ENCODE data around the gene HELZ2. TPM values are rescaled to one million over a fixed set of nuclear protein-coding genes. Genes with fewer than 3 reads are reported as not detected.

HELZ2 gene
- total and polyA plus RNA-seq, 2 donors (not counting 1 experiment from before 2014, with no cell fraction given): 36.3 to 52.6 TPM

- POLR2A ChIA-PET: interaction anchor here (0.6 to 2.7 kb wide), 18 partner anchors 12 to 443 kb away, joined by 3 to 42 read pairs (median 6); partner anchors contain the start of genes ARFRP1, PPDPF, PRPF6 and RTEL1
- ATAC-seq (ENCODE audit: low read depth) (peak; percentile 85), DNase-seq (peak; percentile 97)
- intact Hi-C loops (cut with micrococcal nuclease): loop anchor here (1.0 to 5.0 kb wide), 9 partner anchors 15 to 437 kb away; partner anchors contain the start of genes ARFRP1, LIME1, PPDPF and RTEL1
- no peaks in the 10 kb centered on the region for H3K79me2 ChIP-seq (ENCODE audit: control insufficient read depth, insufficient read depth, low read length)
- 3% methylated on average over 33 of the region's 34 CpGs for WGBS (ENCODE audit: insufficient coverage)
- H3K27me3 ChIP-seq (replicated peaks in 1 of 4; ENCODE audit: control extremely low read depth in 1 of 4, control insufficient read depth in 3 of 4, insufficient read depth in 4 of 4, low read length in 3 of 4): no peaks in the 10 kb centered on the region
- H3K27ac ChIP-seq (ENCODE audit: low read length in 2 of 2): peak overlapping the region; percentile 83 to 86
- peak overlapping the region; percentile 92 for H3K4me2 ChIP-seq (replicated peaks; ENCODE audit: low read depth, low read length, poor library complexity, severe bottlenecking)
- H2AFZ ChIP-seq (ENCODE audit: insufficient read depth, low read depth, low read length, poor library complexity, severe bottlenecking): peak overlapping the region; percentile 71
- H3K9me3 Mint-ChIP-seq (ENCODE audit: insufficient read depth): no peaks in the 10 kb centered on the region
- H3K4me1 ChIP-seq (ENCODE audit: control insufficient read depth in 2 of 2, insufficient read depth in 2 of 2, low read length in 2 of 2): peaks cover 30 to 45% of the 10 kb centered on the region in 2 donors
- peak; percentile 99 for TF ChIP-seq CTCF (IDR thresholded peaks at IDR 0.05)
- TF ChIP-seq EZH2 (IDR thresholded peaks at IDR 0.05; ENCODE audit: borderline replicate concordance, insufficient read depth, low read depth, low read length, poor library complexity, severe bottlenecking): no peak
- peak overlapping the region; percentile 60 for H3K9ac ChIP-seq (ENCODE audit: low read length)
- H3K4me3 ChIP-seq (ENCODE audit: control extremely low read depth in 1 of 5, extremely low read depth in 1 of 5, insufficient read depth in 1 of 5, low read depth in 2 of 5, low read length in 4 of 5): peak overlapping the region in 4 of 5 experiments; percentile 55 to 67 (median 58)
- CTCF ChIA-PET: interaction anchor here (0.6 to 4.7 kb wide), 39 partner anchors 9 to 455 kb away, joined by 3 to 30 read pairs (median 5); partner anchors contain the start of genes ARFRP1, FNDC11, HELZ2 and LIME1
- H3K27me3 Mint-ChIP-seq: no peaks in the 10 kb centered on the region
- no peaks in the 10 kb centered on the region for H3K36me3 ChIP-seq (replicated peaks in 1 of 2; ENCODE audit: control extremely low read depth in 1 of 2, control insufficient read depth in 1 of 2, extremely low read depth in 1 of 2, insufficient read depth in 2 of 2, low read length in 1 of 2)
- H3K4me3 Mint-ChIP-seq: peak overlapping the region; percentile 86
- H3K9me3 ChIP-seq (ENCODE audit: control extremely low read depth in 1 of 3, control insufficient read depth in 2 of 3, insufficient read depth in 1 of 3, low read length in 2 of 3): peaks cover 0 to 3% (median 0%) of the 10 kb centered on the region in 3 donors
- H4K20me1 ChIP-seq (ENCODE audit: control insufficient read depth, insufficient read depth, low read length, poor library complexity, severe bottlenecking): no peaks in the 10 kb centered on the region
- peak overlapping the region; percentile 92 for H3K27ac Mint-ChIP-seq
- H3K4me1 Mint-ChIP-seq: peaks cover 34% of the 10 kb centered on the region
These were observed 36.4 kb downstream of the HELZ2 start for GRCh38 chr20:63537525-63538203.
